GM10266 (cell line): ENCODE data around the gene MED12L.
A peak's percentile ranks its signal among the peaks of the same experiment; 100 is the strongest.
"Not testable (repeated sequence)": the region's sequence is repeated elsewhere in the genome, so short reads cannot be mapped to it uniquely, and the experiment has no call there.

Experiments used
- DNase-seq: peaks from one replicate; pipeline ENCODE4 v3.0.0; 2012; ENCODE audit errors: extremely low spot score
- TF ChIP-seq, protein P1 (sequence below): IDR thresholded peaks from 2 replicates; pipeline ENCODE4 v1.5.1; 2012; ENCODE audit warnings: mild to moderate bottlenecking, low read depth; ENCODE audit not compliant: control insufficient read depth, insufficient read depth; ENCODE audit errors: missing control alignments

Gene MED12L

DNA sequence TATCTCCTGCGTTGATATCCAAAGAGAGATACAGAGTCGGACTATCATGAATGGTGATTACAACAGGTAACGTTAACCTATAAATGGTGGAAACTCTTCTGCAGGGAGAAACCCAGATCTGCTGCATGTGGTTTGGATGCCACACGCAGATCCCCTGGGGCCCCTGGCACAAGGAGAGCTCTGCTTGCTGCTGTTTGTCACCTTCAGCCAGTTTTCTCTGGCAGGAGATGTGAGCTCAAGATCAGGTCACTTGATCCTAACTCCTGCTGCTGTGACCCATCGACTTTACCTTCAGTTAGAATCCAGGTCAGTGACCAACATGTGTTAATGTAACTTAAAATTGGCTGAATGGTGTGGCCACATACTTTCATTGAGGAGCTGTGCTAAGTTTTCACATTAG, 141.4 kb downstream of the MED12L start:
- TF ChIP-seq, protein P1, sequence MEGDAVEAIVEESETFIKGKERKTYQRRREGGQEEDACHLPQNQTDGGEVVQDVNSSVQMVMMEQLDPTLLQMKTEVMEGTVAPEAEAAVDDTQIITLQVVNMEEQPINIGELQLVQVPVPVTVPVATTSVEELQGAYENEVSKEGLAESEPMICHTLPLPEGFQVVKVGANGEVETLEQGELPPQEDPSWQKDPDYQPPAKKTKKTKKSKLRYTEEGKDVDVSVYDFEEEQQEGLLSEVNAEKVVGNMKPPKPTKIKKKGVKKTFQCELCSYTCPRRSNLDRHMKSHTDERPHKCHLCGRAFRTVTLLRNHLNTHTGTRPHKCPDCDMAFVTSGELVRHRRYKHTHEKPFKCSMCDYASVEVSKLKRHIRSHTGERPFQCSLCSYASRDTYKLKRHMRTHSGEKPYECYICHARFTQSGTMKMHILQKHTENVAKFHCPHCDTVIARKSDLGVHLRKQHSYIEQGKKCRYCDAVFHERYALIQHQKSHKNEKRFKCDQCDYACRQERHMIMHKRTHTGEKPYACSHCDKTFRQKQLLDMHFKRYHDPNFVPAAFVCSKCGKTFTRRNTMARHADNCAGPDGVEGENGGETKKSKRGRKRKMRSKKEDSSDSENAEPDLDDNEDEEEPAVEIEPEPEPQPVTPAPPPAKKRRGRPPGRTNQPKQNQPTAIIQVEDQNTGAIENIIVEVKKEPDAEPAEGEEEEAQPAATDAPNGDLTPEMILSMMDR: no peak
- no peak for DNase-seq

DNA sequence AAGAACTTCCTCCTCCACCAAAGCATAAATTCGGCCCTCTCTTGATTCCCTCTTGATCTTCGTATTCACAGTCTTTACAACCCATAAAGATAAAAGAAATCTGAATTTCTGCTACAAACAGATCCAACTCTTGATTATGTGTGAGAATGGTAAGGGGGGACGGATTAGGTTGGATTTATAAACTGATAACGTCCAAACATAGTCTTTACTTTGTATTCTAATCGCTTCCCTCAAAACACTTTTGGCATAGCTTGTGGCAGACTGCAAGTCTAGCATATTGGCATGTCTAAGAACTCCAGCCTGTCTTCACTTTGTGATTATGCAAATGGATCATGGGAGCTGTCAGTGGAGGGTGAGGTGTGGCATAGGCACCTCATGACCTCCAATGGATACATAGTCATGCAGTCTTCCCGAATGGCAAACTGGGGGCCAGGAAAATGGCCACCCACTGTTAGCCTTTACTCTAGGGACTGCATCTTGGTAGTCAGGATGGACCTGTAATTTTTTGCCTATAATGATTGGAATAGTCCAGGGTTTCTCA, 141.9 kb downstream of the MED12L start:
- TF ChIP-seq, protein P1: no peak
- DNase-seq: no peak

DNA sequence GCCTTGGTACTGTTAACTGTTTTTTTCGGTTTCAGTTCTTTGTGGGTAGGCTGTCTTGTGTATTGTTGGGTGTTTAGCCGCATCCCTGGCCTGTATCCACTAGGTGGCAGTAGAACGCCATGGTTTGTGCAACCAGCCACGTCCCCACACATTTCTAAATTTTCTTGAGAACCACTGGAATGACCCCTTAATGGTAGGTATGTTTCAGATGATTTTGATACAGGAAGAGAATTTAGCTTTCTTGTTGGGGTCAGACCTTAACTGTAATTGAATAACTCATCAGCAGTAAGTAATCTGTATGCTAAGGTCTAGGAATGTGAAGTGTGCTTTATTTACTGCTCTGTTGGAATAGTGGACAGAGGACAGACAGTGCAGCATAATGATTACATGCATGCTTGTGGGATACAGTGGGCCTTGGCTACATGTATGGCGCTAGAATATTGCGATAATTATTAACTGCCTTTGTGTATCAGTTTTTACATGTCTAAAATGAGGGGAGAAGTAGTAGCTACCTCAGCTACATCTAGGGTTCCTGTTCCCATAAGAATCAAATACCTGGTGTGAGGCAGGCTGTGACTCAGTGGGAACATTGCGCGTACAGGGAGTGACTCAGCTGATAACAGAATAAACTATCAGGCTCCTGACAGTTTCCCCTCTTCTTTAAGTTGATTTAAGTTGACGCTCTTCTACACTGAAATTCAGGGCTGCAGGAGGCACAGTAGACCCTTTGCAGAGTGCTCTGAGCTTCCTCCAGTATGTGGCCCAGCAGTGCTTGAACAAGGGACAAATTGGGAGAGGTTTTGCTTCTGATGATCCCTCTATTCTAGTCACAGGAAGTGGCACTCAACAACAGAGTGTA, 142.6 kb downstream of the MED12L start:
- TF ChIP-seq, protein P1: peak; percentile 93
- DNase-seq: peak; percentile 71

DNA sequence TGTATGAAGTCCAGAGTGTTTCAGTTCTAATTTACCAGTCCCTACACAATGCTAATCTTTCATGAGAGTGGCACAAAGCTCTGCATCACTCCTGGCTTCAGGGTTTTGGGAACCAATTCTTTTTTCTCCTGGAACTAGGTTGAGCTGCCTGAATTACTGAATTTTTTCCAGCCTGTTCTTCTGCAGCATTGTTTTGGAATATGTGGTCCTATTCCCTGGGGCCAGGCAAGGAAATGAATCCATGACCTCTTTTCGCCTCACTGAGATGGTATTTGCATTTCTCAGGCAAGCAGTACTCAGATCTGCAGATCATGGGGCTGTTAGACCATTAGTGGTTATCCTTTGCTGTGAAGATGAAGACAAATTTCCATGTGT, 143.2 kb downstream of the MED12L start:
- DNase-seq: no peak
- TF ChIP-seq, protein P1: no peak

DNA sequence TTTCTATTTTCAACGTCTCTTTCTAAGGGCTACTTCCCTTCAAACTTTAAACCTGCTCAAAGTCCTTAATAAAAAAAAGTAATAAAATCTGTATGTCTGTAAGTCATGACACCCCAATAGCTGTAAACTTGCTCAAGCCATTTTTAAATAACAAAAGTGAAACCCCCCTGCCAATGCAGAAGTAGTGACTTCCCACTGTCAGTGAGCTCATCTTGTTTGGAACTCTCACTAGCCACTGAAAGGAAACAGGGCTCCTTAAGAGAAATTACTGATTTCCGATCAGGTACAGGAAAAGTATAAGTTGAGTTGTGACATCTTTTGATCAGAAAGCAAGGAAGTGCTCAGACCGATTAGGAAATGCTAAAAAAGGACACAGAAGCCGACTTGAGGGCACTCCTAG, 145.2 kb downstream of the MED12L start:
- TF ChIP-seq, protein P1: no peak
- peak; percentile 18 for DNase-seq

DNA sequence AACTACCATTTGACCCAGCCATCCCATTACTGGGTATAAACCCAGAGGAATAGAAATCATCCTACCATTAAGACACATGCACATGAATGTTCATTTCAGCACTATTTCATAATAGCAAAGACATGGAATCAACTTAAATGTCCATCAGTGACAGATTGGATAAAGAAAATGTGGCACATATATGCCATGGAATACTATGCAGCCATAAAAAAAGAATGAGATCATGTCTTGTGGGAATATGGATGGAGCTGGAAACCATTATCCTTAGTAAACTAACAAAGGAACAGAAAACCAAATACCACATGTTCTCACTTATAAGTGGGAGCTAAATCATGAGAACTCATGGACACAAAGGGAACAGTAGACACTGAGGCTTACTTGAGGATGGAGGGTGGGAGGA, 146.9 kb downstream of the MED12L start:
- DNase-seq: not testable (repeated sequence)

DNA sequence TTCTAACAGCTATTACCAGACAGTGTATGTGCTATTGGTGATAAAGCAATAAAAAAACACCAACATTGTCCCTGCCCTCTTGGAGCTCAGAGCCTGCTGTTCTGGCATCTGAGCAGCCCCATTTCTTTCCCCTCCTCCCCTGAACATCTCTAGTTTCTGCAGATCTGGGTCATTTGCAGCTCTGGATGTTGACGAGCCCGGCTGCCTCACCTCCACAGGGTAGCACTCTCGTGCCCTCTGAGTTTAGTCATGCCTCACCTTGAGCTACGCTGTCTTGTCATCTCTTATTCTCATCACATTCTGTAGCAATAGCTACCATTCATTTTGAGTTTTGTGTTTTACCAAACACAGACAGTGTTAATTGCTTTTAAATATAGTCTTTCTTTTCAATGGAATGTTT, 147.5 kb downstream of the MED12L start:
- DNase-seq: no peak
- TF ChIP-seq, protein P1: no peak
